ENCODE results near the gene KPNA6. TPM values are rescaled to one million over a fixed set of nuclear protein-coding genes. Genes with fewer than 3 reads are reported as not detected.

KPNA6 gene
- total RNA-seq, 1 donor from 2014 or later = 63.6 TPM

DNA sequence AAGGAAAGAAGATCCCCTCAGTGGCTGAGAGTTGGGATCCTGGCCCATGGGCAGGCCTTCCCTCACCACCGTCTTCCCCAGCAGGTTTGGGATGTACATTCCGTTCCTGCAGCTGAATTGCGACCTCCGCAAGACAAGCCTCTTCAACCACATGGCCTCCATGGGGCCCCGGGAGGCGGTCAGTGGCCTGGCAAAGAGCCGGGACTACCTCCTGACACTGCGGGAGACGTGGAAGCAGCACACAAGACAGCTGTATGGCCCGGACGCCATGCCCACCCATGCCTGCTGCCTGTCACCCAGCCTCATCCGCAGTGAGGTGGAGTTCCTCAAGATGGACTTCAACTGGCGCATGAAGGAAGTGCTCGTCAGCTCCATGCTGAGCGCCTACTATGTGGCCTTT, 16.3 kb upstream of the KPNA6 start:
- Mint-ChIP-seq H3K4me3 (no peak overlapping the region), H3K9me3 (no peaks in the 10 kb centered on the region)
- TF ChIP-seq, protein P1, sequence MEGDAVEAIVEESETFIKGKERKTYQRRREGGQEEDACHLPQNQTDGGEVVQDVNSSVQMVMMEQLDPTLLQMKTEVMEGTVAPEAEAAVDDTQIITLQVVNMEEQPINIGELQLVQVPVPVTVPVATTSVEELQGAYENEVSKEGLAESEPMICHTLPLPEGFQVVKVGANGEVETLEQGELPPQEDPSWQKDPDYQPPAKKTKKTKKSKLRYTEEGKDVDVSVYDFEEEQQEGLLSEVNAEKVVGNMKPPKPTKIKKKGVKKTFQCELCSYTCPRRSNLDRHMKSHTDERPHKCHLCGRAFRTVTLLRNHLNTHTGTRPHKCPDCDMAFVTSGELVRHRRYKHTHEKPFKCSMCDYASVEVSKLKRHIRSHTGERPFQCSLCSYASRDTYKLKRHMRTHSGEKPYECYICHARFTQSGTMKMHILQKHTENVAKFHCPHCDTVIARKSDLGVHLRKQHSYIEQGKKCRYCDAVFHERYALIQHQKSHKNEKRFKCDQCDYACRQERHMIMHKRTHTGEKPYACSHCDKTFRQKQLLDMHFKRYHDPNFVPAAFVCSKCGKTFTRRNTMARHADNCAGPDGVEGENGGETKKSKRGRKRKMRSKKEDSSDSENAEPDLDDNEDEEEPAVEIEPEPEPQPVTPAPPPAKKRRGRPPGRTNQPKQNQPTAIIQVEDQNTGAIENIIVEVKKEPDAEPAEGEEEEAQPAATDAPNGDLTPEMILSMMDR (conservative IDR thresholded peaks at IDR 0.05) = no peak

DNA sequence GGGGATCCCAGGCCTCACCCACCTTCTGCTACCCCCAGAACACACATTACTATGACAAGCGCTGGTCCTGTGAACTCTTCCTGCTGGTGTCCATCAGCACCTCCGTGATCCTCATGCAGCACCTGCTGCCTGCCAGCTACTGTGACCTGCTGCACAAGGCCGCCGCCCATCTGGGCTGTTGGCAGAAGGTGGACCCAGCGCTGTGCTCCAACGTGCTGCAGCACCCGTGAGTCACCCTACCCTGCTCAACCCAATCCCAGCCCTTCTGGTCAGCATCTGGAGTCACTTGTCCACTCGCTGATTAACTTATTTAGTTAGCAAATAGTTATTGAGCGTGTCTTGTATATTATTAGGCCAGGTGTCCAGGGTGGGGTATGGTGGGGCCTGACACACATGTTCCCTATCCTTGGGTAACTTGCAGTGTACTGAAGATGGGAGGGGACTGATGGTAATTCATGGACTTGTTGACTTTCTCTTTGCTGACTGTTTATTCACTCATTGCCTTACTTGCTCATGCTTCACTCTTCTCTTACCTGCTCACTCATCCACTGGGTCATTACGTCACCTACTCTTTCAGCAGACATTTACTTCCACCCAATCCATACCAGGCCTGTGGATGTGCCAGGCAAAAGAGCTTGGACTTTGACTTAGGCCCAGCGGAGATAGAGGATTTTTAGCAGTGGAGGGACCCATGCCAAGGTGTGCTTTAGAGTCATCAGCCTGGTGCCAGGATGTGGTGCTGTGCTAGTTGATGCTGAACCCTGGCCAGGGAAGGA, 12.9 kb upstream of the KPNA6 start:
- peaks cover 3% of the 10 kb centered on the region for H3K36me3 Mint-ChIP-seq (ENCODE audit: low read depth)
- DNase-seq (ENCODE audit: low read depth, low spot score) = no peak

More for the DNA sequence above, 16.3 kb upstream of the KPNA6 start:
- peaks cover 3% of the 10 kb centered on the region for H3K36me3 Mint-ChIP-seq (ENCODE audit: low read depth)
- no peak for DNase-seq (ENCODE audit: low read depth, low spot score)
- no peak overlapping the region for H3K27ac Mint-ChIP-seq (ENCODE audit: unreplicated experiment)
- H3K27me3 Mint-ChIP-seq (ENCODE audit: low read depth) = no peaks in the 10 kb centered on the region
- no peaks in the 10 kb centered on the region for H3K4me1 Mint-ChIP-seq

DNA sequence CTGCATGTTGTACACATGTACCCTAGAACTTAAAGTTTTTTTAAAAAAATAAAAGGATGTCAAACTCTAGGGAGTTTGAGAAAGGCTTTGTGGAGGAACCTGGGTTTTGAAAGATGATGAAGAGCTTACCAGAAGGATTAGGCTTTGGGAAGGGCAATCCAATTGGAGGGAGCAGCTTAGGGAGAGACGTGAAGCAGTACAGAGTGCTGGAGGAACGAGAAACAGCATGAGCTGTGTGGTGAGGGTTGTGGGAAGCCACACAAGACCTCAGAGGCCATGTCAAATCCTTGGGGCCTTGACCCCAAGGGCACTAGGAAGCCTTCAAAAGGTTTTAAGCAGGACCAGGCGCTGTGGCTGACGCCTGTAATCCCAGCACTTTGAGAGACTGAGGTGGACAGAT, 8.4 kb upstream of the KPNA6 start:
- Mint-ChIP-seq H3K4me3 (no peak overlapping the region), H3K27ac (ENCODE audit: unreplicated experiment) (no peak overlapping the region), H3K36me3 (ENCODE audit: low read depth) (no peaks in the 10 kb centered on the region), H3K9me3 (no peaks in the 10 kb centered on the region), H3K4me1 (no peaks in the 10 kb centered on the region), H3K27me3 (ENCODE audit: low read depth) (no peaks in the 10 kb centered on the region)
- TF ChIP-seq, protein P1 (conservative IDR thresholded peaks at IDR 0.05) = no peak
- DNase-seq (ENCODE audit: low read depth, low spot score) = no peak

More for the DNA sequence above, 12.9 kb upstream of the KPNA6 start:
- H3K4me1 Mint-ChIP-seq = no peaks in the 10 kb centered on the region
- no peaks in the 10 kb centered on the region for H3K9me3 Mint-ChIP-seq
- no peaks in the 10 kb centered on the region for H3K27me3 Mint-ChIP-seq (ENCODE audit: low read depth)
- no peak overlapping the region for H3K27ac Mint-ChIP-seq (ENCODE audit: unreplicated experiment)
- TF ChIP-seq, protein P1 (conservative IDR thresholded peaks at IDR 0.05) = no peak
- H3K4me3 Mint-ChIP-seq = no peak overlapping the region

DNA sequence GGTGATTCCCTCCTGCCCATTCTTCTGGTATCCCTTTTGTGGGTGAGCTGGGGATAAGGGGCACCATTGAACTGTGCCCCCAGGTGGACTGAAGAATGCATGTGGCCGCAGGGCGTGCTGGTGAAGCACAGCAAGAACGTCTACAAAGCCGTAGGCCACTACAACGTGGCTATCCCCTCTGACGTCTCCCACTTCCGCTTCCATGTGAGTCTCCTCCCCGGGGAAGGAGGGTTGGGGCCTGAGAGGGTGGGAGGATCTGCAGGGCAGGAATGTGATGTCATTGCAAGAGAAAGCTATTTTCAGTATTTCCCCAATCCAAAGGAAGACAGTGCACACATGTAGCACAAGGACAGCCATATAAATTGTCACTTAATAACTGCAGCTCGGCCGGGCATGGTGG, 7.5 kb upstream of the KPNA6 start:
- Mint-ChIP-seq H3K4me3 (no peak overlapping the region), H3K27me3 (ENCODE audit: low read depth) (no peaks in the 10 kb centered on the region), H3K4me1 (no peaks in the 10 kb centered on the region), H3K27ac (ENCODE audit: unreplicated experiment) (no peak overlapping the region), H3K9me3 (no peaks in the 10 kb centered on the region), H3K36me3 (ENCODE audit: low read depth) (no peaks in the 10 kb centered on the region)
- DNase-seq (ENCODE audit: low read depth, low spot score) = no peak
- TF ChIP-seq, protein P1 (conservative IDR thresholded peaks at IDR 0.05) = no peak

DNA sequence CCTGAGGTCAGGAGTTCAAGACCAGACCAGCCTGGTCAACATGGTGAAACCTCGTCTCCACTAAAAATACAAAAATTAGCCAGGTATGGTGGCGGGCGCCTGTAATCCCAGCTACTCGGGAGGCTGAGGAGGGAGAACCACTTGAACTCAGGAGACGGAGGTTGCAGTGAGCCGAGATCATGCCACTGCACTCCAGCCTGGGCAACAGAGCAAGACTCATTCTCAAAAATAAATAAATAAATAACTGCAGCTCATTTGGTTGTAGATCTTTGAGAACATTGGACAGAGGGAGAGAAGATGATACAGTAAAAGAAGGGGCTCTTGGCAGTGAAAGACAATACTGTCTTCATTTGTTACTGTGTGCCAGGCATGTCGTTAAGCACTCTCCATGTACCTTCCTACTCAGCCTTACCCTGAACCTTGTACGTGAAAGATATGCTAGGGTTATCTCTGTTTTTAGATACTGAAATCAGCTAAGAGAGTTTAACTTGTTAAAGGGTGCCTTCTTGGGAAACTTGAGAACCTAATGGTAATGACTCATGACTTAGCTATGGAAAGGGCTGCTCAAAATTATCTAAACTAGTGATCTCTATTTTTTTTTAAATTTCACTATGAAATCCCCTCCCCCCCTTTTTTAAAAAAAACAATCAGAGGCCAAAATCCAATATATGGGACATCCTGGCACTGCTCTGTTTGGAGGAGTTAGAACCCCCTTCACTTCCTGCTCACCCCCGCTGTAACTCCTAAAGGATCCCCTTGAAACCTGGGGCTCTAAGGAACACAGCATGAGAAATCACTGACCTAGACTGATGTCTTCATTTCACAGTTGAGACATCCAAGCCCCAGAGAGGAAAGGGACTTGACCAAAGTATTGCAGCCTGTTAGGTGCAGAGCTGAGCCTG, 6.8 kb upstream of the KPNA6 start:
- Mint-ChIP-seq H3K27me3 (ENCODE audit: low read depth) (no peaks in the 10 kb centered on the region), H3K27ac (ENCODE audit: unreplicated experiment) (no peak overlapping the region), H3K9me3 (no peaks in the 10 kb centered on the region), H3K4me1 (no peaks in the 10 kb centered on the region), H3K4me3 (no peak overlapping the region), H3K36me3 (ENCODE audit: low read depth) (no peaks in the 10 kb centered on the region)
- TF ChIP-seq, protein P1 (conservative IDR thresholded peaks at IDR 0.05) = no peak
- no peak for DNase-seq (ENCODE audit: low read depth, low spot score)

All from neural crest cell (in vitro differentiated cells).